Left lung (tissue), 10 donors: ENCODE measurements around the gene ADAM10. TPM values are rescaled to one million over a fixed set of nuclear protein-coding genes. Genes with fewer than 3 reads are reported as not detected.

Experiments used
- ATAC-seq: fragments of 200-7000 bp; cut with Tn5 transposase; one replicate; pipeline ENCODE4 v1.9.1; 2020; ENCODE audit warnings: moderate library complexity
- DNase-seq, 4 donors: peaks; one replicate each; pipeline ENCODE4 v3.0.0-alpha.2; 2013 to 2020
- H3K27ac ChIP-seq, 2 donors: fragments of 200-600 bp; sonication (generic) in 1 of 2; one replicate each; pipeline versions ENCODE4 v1.5.0 to v1.8.0; 2020 to 2021
- H3K27me3 ChIP-seq, 2 donors: fragments of 200-600 bp; sonication (generic) in 1 of 2; one replicate each; pipeline versions ENCODE4 v1.5.0 to v1.8.0; 2020 to 2021
- H3K36me3 ChIP-seq, 2 donors: fragments of 200-600 bp; sonication (generic) in 1 of 2; one replicate each; pipeline versions ENCODE4 v1.5.0 to v1.8.0; 2020 to 2021
- H3K4me1 ChIP-seq, 2 donors: fragments of 200-600 bp; one replicate each; pipeline ENCODE4 v1.8.0; 2021
- H3K4me3 ChIP-seq, 2 donors: fragments of 200-600 bp; sonication (generic) in 1 of 2; one replicate each; pipeline versions ENCODE4 v1.5.0 to v1.8.0; 2020 to 2021; ENCODE audit warnings: mild to moderate bottlenecking in 1 of 2
- H3K9me3 ChIP-seq, 2 donors: fragments of 200-600 bp; sonication (generic) in 1 of 2; one replicate each; pipeline versions ENCODE4 v1.5.0 to v1.8.0; 2020 to 2021
- CTCF ChIP-seq, 2 donors: fragments of 200-600 bp; sonication (generic) in 1 of 2; IDR thresholded peaks; one replicate each; pipeline versions ENCODE4 v1.5.0 to v1.8.0; 2021; ENCODE audit warnings: antibody characterized with exemption in 2 of 2
- intact Hi-C, 2 donors: fragments of 100-400 bp; cut with DNase I; formaldehyde crosslinking; loops; one replicate each; pipeline versions ENCODE4 v1.11.2 to v1.14.2; 2022
- polyA plus RNA-seq, 6 donors: library from polyadenylated mRNA; unstranded; fragments of 120-200 nt; gene quantifications; one replicate each; pipeline ENCODE4 v1.2.1, GENCODE V29; 2013; ENCODE audit not compliant: insufficient read length in 6 of 6
- total RNA-seq, 2 donors: library from RNA; stranded (reverse); fragmentation: NEBNext Ultra II Directional; extraction: Animal tissue kit (Norgen Biotek cat#: 25700); gene quantifications; one replicate each; pipeline ENCODE4 v1.2.1, GENCODE V29; 2021
- donor health status: DM: no; HTN: yes; CAD: no.
- donor health status: DM: no; HTN: no; CAD: no.

Gene ADAM10
- total and polyA plus RNA-seq, 8 donors, result 130 to 167 (median 156) TPM

DNA sequence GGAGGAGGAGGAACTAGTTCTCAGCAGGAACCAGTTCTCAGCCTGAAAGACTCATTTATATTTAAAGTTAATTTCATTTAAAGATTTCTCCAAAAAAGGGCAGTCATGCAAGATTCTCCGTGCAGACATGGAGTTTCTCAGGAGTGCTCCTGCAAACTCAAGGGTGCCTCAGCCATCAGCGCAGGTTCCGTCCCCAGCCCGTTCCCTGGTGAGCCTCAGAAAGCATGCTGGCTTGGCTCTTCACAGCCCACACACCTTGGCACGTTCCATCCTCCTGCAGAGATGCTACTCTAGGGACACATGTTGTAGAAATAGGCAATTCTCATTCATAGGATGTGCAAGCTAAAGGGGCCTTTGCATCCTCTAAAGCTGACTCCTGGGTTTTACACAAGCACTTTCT lies 194.7 kb downstream of the ADAM10 start:
- TF ChIP-seq CTCF (IDR thresholded peaks at IDR 0.05), result no peak
- no peak overlapping the region for H3K4me3 ChIP-seq
- intact Hi-C loops, result no loop called here
- no peak for ATAC-seq
- no peak for DNase-seq
- no peaks in the 10 kb centered on the region for H3K36me3 ChIP-seq
- H3K27ac ChIP-seq, result no peak overlapping the region
- H3K4me1 ChIP-seq, result peaks cover 0 to 30% of the 10 kb centered on the region in 2 donors
- H3K27me3 ChIP-seq, result no peaks in the 10 kb centered on the region
- H3K9me3 ChIP-seq, result no peaks in the 10 kb centered on the region

- Histone ChIP-seq H3K27me3 (no peaks in the 10 kb centered on the region), H3K36me3 (no peaks in the 10 kb centered on the region), H3K4me1 (peaks cover 0 to 30% of the 10 kb centered on the region in 2 donors), H3K9me3 (no peaks in the 10 kb centered on the region), H3K27ac (no peak overlapping the region), H3K4me3 (no peak overlapping the region)
- TF ChIP-seq CTCF (IDR thresholded peaks at IDR 0.05), result no peak
- intact Hi-C loops, result no loop called here
- DNase-seq (no peak), ATAC-seq (no peak)
Observed at GRCh38 chr15:58553365-58553918, 196.1 kb downstream of the ADAM10 start.

DNA sequence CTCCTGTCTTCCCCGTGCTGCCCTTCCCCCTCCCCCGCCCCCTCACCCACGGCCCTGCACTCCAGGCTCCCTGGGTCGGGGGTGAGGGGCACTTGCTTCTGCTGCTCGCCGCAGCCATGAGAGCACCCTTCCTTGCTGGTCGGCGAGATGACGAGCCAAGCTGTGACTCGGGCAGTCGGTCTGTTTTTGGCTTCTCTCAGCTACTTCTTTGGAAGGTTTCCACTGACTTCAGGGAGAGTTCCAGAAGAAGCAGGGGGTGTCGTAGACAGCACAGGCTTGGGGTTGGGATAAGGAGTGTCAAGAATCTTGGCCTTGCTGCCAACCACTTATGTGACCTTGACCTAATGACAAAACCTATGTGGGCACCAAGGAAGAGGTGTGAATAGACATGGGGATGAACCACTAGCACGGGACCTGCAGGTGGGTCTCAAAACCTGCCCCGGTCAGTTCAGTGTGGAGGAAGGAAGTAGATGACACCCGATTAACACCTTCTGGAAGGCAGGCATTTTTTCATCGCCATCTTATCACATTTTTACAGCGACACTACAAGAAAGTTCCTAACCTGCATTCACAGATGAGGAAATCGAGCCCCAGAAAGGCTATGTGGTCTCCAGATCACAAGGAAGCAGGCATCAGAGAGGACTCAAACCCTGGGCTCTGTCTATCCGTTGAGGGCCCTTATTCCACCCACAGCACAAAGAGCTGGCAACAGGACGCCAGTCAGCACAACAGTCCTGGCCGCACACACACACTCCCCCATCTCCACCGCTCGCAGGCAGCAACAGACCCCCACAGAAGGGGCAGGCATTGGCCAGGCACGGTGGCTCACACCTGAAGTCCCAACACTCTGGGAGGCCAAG lies 196.8 kb downstream of the ADAM10 start:
- no peak for TF ChIP-seq CTCF (IDR thresholded peaks at IDR 0.05)
- intact Hi-C loops, result no loop called here
- peak overlapping the region; percentile 51 to 75 for H3K27ac ChIP-seq
- peaks cover 0 to 30% of the 10 kb centered on the region in 2 donors for H3K4me1 ChIP-seq
- no peak overlapping the region for H3K4me3 ChIP-seq
- no peaks in the 10 kb centered on the region for H3K27me3 ChIP-seq
- peak in 1 of 4 donors; percentile 21 for DNase-seq
- no peaks in the 10 kb centered on the region for H3K36me3 ChIP-seq
- no peak for ATAC-seq
- no peaks in the 10 kb centered on the region for H3K9me3 ChIP-seq

GRCh38 chr15:58551764-58552504 lies 197.6 kb downstream of the ADAM10 start:
- ATAC-seq (peak; percentile 77), DNase-seq (peak in 2 of 4 donors; percentile 42 to 43)
- intact Hi-C loops, result no loop called here
- Histone ChIP-seq H3K27ac (peak overlapping the region; percentile 51 to 75), H3K9me3 (no peaks in the 10 kb centered on the region), H3K4me1 (peaks cover 0 to 29% of the 10 kb centered on the region in 2 donors), H3K27me3 (no peaks in the 10 kb centered on the region), H3K36me3 (no peaks in the 10 kb centered on the region), H3K4me3 (no peak overlapping the region)
- no peak for TF ChIP-seq CTCF (IDR thresholded peaks at IDR 0.05)
